GM23338 (cell line): ENCODE results near the gene PLEK. TPM values are rescaled to one million over a fixed set of nuclear protein-coding genes. Genes with fewer than 3 reads are reported as not detected.

Experiments
- ATAC-seq: fragments of 200-7000 bp; cut with Tn5 transposase; 3 replicates; pipeline ENCODE4 v1.9.1; 2020
- DNase-seq: peaks from one replicate; pipeline ENCODE4 v3.0.0-alpha.2; 2015; ENCODE audit warnings: low spot score
- H2AFZ ChIP-seq: fragments of 200-600 bp; sonication (generic); 2 replicates; pipeline ENCODE4 v1.8.0; 2016; ENCODE audit warnings: antibody characterized with exemption, mild to moderate bottlenecking, moderate library complexity
- H3F3A ChIP-seq: fragments of 200-600 bp; sonication (generic); replicated peaks from 2 replicates; pipeline ENCODE4 v1.8.0; 2017; ENCODE audit warnings: antibody characterized with exemption, mixed run types, low read depth
- H3K27ac ChIP-seq: fragments of 200-600 bp; sonication (generic); 2 replicates; pipeline ENCODE4 v1.6.1; 2016; ENCODE audit warnings: low read depth
- H3K27me3 ChIP-seq: fragments of 200-600 bp; sonication (generic); 2 replicates; pipeline ENCODE4 v1.8.0; 2016; ENCODE audit warnings: mild to moderate bottlenecking, mixed run types, moderate library complexity; ENCODE audit not compliant: insufficient read depth
- H3K36me3 ChIP-seq: fragments of 200-600 bp; sonication (generic); 2 replicates; pipeline ENCODE4 v1.8.0; 2016; ENCODE audit warnings: mild to moderate bottlenecking; ENCODE audit not compliant: insufficient read depth
- H3K4me1 ChIP-seq: fragments of 200-600 bp; sonication (generic); 2 replicates; pipeline ENCODE4 v1.8.0; 2016; ENCODE audit warnings: mild to moderate bottlenecking, moderate library complexity; ENCODE audit not compliant: insufficient read depth
- H3K4me2 ChIP-seq: fragments of 200-600 bp; sonication (generic); 2 replicates; pipeline ENCODE4 v1.7.1; 2017; ENCODE audit warnings: mixed run types
- H3K4me3 ChIP-seq: fragments of 200-600 bp; sonication (generic); 2 replicates; pipeline ENCODE4 v1.6.1; 2016; ENCODE audit warnings: mixed run types
- H3K79me2 ChIP-seq: fragments of 200-600 bp; sonication (generic); replicated peaks from 2 replicates; pipeline ENCODE4 v1.8.0; 2017; ENCODE audit warnings: mild to moderate bottlenecking; ENCODE audit not compliant: insufficient read depth
- H3K9me2 ChIP-seq: fragments of 200-600 bp; sonication (generic); 2 replicates; pipeline ENCODE4 v1.8.0; 2017; ENCODE audit not compliant: insufficient read depth
- H4K20me1 ChIP-seq: fragments of 200-600 bp; sonication (generic); replicated peaks from 2 replicates; pipeline ENCODE4 v1.8.0; 2017; ENCODE audit warnings: mild to moderate bottlenecking; ENCODE audit not compliant: insufficient read depth
- H3K27ac Mint-ChIP-seq: 2 replicates; pipeline ENCODE4 v1.8.0; 2020; ENCODE audit warnings: inconsistent platforms, mild to moderate bottlenecking, moderate library complexity, mixed read lengths
- H3K27me3 Mint-ChIP-seq: 3 replicates; pipeline ENCODE4 v1.8.0; 2022; ENCODE audit warnings: low read depth, mild to moderate bottlenecking, moderate library complexity, mixed read lengths, inconsistent platforms; ENCODE audit not compliant: insufficient read depth, poor library complexity
- H3K36me3 Mint-ChIP-seq: 3 replicates; pipeline ENCODE4 v1.8.0; 2021; ENCODE audit warnings: low read depth, mild to moderate bottlenecking, inconsistent platforms, moderate library complexity, mixed read lengths
- H3K4me1 Mint-ChIP-seq: 3 replicates; pipeline ENCODE4 v1.8.0; 2020; ENCODE audit warnings: mild to moderate bottlenecking, inconsistent platforms, mixed read lengths
- H3K4me3 Mint-ChIP-seq: 3 replicates; pipeline ENCODE4 v1.8.0; 2021; ENCODE audit warnings: moderate library complexity, mild to moderate bottlenecking, inconsistent platforms, mixed read lengths
- H3K9me3 Mint-ChIP-seq: 3 replicates; pipeline ENCODE4 v1.8.0; 2020; ENCODE audit warnings: moderate library complexity, mild to moderate bottlenecking, inconsistent platforms, mixed read lengths
- CREB1 ChIP-seq: fragments of 250-450 bp; sonication (Bioruptor Pico); IDR thresholded peaks from 2 replicates; pipeline ENCODE4 v1.5.0; 2020; ENCODE audit warnings: low read depth, mild to moderate bottlenecking, moderate library complexity
- EZH2 ChIP-seq: fragments of 200-600 bp; sonication (generic); IDR thresholded peaks from one replicate; pipeline ENCODE4 v1.8.0; 2017; ENCODE audit warnings: antibody characterized with exemption, mild to moderate bottlenecking, low read depth; ENCODE audit not compliant: unreplicated experiment
- EZH2phosphoT487 ChIP-seq: fragments of 200-600 bp; sonication (generic); IDR thresholded peaks from one replicate; pipeline ENCODE4 v1.8.1; 2018; ENCODE audit warnings: antibody characterized with exemption; ENCODE audit not compliant: unreplicated experiment
- JUNB ChIP-seq: IDR thresholded peaks from one replicate; pipeline ENCODE4 v1.6.1; 2016; ENCODE audit warnings: antibody characterized with exemption; ENCODE audit not compliant: unreplicated experiment
- NANOG ChIP-seq: IDR thresholded peaks from 2 replicates; pipeline ENCODE4 v1.6.1; 2016; ENCODE audit warnings: antibody characterized with exemption, borderline replicate concordance
- POLR2AphosphoS5 ChIP-seq: IDR thresholded peaks from 2 replicates; pipeline ENCODE4 v1.6.1; 2016; ENCODE audit warnings: antibody characterized with exemption, low read depth
- STAT1 ChIP-seq: IDR thresholded peaks from one replicate; pipeline ENCODE4 v1.6.1; 2016; ENCODE audit warnings: antibody characterized with exemption; ENCODE audit not compliant: unreplicated experiment
- ZNF114 ChIP-seq: fragments of 250-450 bp; sonication (Bioruptor Pico); IDR thresholded peaks from 2 replicates; pipeline ENCODE4 v1.5.0; 2020; ENCODE audit warnings: mild to moderate bottlenecking, moderate library complexity
- ZNF331 ChIP-seq: fragments of 250-450 bp; sonication (Bioruptor Pico); IDR thresholded peaks from 2 replicates; pipeline ENCODE4 v1.5.0; 2020; ENCODE audit warnings: low read depth, mild to moderate bottlenecking, moderate library complexity
- polyA plus RNA-seq: library from polyadenylated mRNA; unstranded; fragments of >200 nt; fragmentation: Nextera tagmentation; extraction: Ambion mirVana; gene quantifications from 2 replicates; pipeline ENCODE4 v1.2.1, GENCODE V29; 2016
- total RNA-seq: library from RNA; depleted of rRNA; stranded (reverse); fragments of >200 nt; shearing (Covaris generic); gene quantifications from 2 replicates; pipeline ENCODE4 v1.2.3, GENCODE V29; 2014
- TF ChIP-seq, protein P1 (sequence below): IDR thresholded peaks from one replicate; pipeline ENCODE4 v1.6.1; 2018; ENCODE audit warnings: antibody characterized with exemption; ENCODE audit not compliant: unreplicated experiment
- TF ChIP-seq, protein P2 (sequence below): fragments of 250-450 bp; sonication (Bioruptor Pico); IDR thresholded peaks from 2 replicates; pipeline ENCODE4 v1.5.0; 2020; ENCODE audit warnings: mild to moderate bottlenecking, moderate library complexity
- TF ChIP-seq, protein P3 (sequence below), 2 experiments: fragments of 200-600 bp in 1 of 2; sonication (generic) in 1 of 2; conservative IDR thresholded peaks; 2 replicates each; pipeline versions ENCODE4 v1.5.1 to v1.6.1; 2016 to 2017; ENCODE audit warnings: antibody characterized with exemption in 2 of 2, low read depth in 2 of 2, mild to moderate bottlenecking in 2 of 2, moderate library complexity in 1 of 2
- TF ChIP-seq, protein P4 (sequence below): IDR thresholded peaks from 2 replicates; pipeline ENCODE4 v1.6.1; 2016; ENCODE audit warnings: antibody characterized with exemption

PLEK gene
- total and polyA plus RNA-seq, 2 experiments from 2014 or later = 0.06 TPM; not detected in 1

DNA sequence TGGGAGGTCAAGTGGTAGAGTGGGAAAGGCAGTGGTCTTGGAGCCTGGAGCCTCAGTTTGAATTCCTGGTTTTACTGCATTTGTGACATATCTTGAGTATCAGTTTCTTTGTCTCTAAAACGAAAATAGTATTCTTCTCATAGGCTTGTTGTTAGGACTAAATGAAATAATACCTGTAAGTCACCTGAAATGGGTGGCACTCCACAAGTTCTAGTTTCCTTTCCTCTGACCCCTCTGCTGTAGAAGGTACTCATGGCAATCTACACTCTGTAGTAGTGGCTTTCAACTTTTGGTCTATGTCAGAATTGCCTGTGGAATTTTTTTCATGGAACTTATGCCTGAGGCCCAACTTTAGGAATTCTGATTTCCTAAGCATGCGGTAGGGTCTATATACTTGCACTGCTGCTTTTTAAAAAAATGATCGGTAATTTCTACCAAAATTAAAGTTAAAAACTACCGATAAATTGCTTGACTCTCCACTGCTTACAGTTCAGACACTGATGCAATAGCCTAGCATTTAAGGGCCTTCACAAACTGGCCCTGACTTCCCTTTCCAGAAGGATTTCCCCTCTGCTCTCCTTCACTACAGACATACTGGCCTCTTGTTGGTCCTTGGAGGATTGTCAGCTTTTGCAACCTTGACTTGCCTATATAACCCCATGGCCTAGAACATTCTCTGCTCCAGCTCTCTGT is 47.2 kb downstream of the PLEK start:
- Histone ChIP-seq H3K9me2 (no peaks in the 10 kb centered on the region), H3K4me3 (no peak overlapping the region), H2AFZ (peak overlapping the region; percentile 63; the same call in 1 of the 2 replicates), H3K4me1 (no peaks in the 10 kb centered on the region), H3K79me2 (no peaks in the 10 kb centered on the region), H4K20me1 (no peaks in the 10 kb centered on the region), H3K4me2 (no peak overlapping the region), H3F3A (no peaks in the 10 kb centered on the region), H3K36me3 (no peaks in the 10 kb centered on the region), H3K27ac (no peak overlapping the region), H3K27me3 (no peaks in the 10 kb centered on the region)
- TF ChIP-seq CREB1 (CRISPR knock-in tag) (no peak), ZNF114 (CRISPR knock-in tag) (no peak), EZH2 (no peak), POLR2AphosphoS5 (no peak), STAT1 (no peak), ZNF331 (CRISPR knock-in tag) (no peak), EZH2phosphoT487 (no peak), JUNB (no peak), NANOG (no peak)
- TF ChIP-seq, protein P1, sequence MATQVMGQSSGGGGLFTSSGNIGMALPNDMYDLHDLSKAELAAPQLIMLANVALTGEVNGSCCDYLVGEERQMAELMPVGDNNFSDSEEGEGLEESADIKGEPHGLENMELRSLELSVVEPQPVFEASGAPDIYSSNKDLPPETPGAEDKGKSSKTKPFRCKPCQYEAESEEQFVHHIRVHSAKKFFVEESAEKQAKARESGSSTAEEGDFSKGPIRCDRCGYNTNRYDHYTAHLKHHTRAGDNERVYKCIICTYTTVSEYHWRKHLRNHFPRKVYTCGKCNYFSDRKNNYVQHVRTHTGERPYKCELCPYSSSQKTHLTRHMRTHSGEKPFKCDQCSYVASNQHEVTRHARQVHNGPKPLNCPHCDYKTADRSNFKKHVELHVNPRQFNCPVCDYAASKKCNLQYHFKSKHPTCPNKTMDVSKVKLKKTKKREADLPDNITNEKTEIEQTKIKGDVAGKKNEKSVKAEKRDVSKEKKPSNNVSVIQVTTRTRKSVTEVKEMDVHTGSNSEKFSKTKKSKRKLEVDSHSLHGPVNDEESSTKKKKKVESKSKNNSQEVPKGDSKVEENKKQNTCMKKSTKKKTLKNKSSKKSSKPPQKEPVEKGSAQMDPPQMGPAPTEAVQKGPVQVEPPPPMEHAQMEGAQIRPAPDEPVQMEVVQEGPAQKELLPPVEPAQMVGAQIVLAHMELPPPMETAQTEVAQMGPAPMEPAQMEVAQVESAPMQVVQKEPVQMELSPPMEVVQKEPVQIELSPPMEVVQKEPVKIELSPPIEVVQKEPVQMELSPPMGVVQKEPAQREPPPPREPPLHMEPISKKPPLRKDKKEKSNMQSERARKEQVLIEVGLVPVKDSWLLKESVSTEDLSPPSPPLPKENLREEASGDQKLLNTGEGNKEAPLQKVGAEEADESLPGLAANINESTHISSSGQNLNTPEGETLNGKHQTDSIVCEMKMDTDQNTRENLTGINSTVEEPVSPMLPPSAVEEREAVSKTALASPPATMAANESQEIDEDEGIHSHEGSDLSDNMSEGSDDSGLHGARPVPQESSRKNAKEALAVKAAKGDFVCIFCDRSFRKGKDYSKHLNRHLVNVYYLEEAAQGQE = no peak
- TF ChIP-seq, protein P2, sequence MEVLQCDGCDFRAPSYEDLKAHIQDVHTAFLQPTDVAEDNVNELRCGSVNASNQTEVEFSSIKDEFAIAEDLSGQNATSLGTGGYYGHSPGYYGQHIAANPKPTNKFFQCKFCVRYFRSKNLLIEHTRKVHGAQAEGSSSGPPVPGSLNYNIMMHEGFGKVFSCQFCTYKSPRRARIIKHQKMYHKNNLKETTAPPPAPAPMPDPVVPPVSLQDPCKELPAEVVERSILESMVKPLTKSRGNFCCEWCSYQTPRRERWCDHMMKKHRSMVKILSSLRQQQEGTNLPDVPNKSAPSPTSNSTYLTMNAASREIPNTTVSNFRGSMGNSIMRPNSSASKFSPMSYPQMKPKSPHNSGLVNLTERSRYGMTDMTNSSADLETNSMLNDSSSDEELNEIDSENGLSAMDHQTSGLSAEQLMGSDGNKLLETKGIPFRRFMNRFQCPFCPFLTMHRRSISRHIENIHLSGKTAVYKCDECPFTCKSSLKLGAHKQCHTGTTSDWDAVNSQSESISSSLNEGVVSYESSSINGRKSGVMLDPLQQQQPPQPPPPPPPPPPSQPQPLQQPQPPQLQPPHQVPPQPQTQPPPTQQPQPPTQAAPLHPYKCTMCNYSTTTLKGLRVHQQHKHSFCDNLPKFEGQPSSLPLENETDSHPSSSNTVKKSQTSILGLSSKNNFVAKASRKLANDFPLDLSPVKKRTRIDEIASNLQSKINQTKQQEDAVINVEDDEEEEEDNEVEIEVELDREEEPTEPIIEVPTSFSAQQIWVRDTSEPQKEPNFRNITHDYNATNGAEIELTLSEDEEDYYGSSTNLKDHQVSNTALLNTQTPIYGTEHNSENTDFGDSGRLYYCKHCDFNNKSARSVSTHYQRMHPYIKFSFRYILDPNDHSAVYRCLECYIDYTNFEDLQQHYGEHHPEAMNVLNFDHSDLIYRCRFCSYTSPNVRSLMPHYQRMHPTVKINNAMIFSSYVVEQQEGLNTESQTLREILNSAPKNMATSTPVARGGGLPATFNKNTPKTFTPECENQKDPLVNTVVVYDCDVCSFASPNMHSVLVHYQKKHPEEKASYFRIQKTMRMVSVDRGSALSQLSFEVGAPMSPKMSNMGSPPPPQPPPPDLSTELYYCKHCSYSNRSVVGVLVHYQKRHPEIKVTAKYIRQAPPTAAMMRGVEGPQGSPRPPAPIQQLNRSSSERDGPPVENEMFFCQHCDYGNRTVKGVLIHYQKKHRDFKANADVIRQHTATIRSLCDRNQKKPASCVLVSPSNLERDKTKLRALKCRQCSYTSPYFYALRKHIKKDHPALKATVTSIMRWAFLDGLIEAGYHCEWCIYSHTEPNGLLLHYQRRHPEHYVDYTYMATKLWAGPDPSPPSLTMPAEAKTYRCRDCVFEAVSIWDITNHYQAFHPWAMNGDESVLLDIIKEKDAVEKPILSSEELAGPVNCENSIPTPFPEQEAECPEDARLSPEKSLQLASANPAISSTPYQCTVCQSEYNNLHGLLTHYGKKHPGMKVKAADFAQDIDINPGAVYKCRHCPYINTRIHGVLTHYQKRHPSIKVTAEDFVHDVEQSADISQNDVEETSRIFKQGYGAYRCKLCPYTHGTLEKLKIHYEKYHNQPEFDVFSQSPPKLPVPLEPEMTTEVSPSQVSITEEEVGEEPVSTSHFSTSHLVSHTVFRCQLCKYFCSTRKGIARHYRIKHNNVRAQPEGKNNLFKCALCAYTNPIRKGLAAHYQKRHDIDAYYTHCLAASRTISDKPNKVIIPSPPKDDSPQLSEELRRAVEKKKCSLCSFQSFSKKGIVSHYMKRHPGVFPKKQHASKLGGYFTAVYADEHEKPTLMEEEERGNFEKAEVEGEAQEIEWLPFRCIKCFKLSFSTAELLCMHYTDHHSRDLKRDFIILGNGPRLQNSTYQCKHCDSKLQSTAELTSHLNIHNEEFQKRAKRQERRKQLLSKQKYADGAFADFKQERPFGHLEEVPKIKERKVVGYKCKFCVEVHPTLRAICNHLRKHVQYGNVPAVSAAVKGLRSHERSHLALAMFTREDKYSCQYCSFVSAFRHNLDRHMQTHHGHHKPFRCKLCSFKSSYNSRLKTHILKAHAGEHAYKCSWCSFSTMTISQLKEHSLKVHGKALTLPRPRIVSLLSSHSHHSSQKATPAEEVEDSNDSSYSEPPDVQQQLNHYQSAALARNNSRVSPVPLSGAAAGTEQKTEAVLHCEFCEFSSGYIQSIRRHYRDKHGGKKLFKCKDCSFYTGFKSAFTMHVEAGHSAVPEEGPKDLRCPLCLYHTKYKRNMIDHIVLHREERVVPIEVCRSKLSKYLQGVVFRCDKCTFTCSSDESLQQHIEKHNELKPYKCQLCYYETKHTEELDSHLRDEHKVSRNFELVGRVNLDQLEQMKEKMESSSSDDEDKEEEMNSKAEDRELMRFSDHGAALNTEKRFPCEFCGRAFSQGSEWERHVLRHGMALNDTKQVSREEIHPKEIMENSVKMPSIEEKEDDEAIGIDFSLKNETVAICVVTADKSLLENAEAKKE = no peak
- TF ChIP-seq, protein P3, sequence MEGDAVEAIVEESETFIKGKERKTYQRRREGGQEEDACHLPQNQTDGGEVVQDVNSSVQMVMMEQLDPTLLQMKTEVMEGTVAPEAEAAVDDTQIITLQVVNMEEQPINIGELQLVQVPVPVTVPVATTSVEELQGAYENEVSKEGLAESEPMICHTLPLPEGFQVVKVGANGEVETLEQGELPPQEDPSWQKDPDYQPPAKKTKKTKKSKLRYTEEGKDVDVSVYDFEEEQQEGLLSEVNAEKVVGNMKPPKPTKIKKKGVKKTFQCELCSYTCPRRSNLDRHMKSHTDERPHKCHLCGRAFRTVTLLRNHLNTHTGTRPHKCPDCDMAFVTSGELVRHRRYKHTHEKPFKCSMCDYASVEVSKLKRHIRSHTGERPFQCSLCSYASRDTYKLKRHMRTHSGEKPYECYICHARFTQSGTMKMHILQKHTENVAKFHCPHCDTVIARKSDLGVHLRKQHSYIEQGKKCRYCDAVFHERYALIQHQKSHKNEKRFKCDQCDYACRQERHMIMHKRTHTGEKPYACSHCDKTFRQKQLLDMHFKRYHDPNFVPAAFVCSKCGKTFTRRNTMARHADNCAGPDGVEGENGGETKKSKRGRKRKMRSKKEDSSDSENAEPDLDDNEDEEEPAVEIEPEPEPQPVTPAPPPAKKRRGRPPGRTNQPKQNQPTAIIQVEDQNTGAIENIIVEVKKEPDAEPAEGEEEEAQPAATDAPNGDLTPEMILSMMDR (conservative IDR thresholded peaks at IDR 0.05; ENCODE audit: low read depth in 2 of 2) = no peak
- TF ChIP-seq, protein P4, sequence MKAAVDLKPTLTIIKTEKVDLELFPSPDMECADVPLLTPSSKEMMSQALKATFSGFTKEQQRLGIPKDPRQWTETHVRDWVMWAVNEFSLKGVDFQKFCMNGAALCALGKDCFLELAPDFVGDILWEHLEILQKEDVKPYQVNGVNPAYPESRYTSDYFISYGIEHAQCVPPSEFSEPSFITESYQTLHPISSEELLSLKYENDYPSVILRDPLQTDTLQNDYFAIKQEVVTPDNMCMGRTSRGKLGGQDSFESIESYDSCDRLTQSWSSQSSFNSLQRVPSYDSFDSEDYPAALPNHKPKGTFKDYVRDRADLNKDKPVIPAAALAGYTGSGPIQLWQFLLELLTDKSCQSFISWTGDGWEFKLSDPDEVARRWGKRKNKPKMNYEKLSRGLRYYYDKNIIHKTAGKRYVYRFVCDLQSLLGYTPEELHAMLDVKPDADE = no peak
- DNase-seq (no peak), ATAC-seq (no peak)
- no peak overlapping the region for H3K4me3 Mint-ChIP-seq
- peaks cover 4% of the 10 kb centered on the region for H3K27me3 Mint-ChIP-seq
- no peaks in the 10 kb centered on the region; the same call in 2 of the 3 replicates for H3K4me1 Mint-ChIP-seq
- no peaks in the 10 kb centered on the region; the same call in 2 of the 3 replicates for H3K9me3 Mint-ChIP-seq
- H3K36me3 Mint-ChIP-seq = no peaks in the 10 kb centered on the region; the same call in 2 of the 3 replicates
- H3K27ac Mint-ChIP-seq = no peak overlapping the region
